Transverse colon (tissue), 4 donors: ENCODE measurements around the gene MNDA.

Experiments used
- CTCF ChIP-seq, 5 experiments: fragments of 200-600 bp in 3 of 5; fragments of 450-650 bp in 2 of 5; sonication (generic) in 3 of 5; IDR thresholded peaks; 1 replicate in 2 of 5; 2 replicates in 3 of 5; pipeline ENCODE4 v1.5.1; 2016 to 2017; ENCODE audit warnings: antibody characterized with exemption in 5 of 5, inconsistent platforms in 3 of 5, mild to moderate bottlenecking in 2 of 5, moderate library complexity in 1 of 5
- EP300 ChIP-seq: sonication (generic); formaldehyde crosslinking; IDR thresholded peaks from one replicate; pipeline ENCODE4 v1.6.1; 2017; ENCODE audit warnings: antibody characterized with exemption, low read depth
- POLR2A ChIP-seq: fragments of 450-650 bp; IDR thresholded peaks from one replicate; pipeline ENCODE4 v1.6.1; 2016; ENCODE audit warnings: antibody characterized with exemption, mild to moderate bottlenecking, moderate library complexity
- POLR2AphosphoS5 ChIP-seq, 3 donors: sonication (generic); formaldehyde crosslinking; IDR thresholded peaks; one replicate each; pipeline ENCODE4 v1.6.1; 2016; ENCODE audit warnings: antibody characterized with exemption in 3 of 3

- TF ChIP-seq CTCF (IDR thresholded peaks at IDR 0.05) = no peak
- TF ChIP-seq EP300 = no peak
- TF ChIP-seq POLR2A = no peak
- no peak for TF ChIP-seq POLR2AphosphoS5 (IDR thresholded peaks at IDR 0.05)
These were observed 18.8 kb upstream of the MNDA start for GRCh38 chr1:158812336-158812735.
